B cell (primary cell): ENCODE data around the gene FHIT. TPM values are rescaled to one million over a fixed set of nuclear protein-coding genes. Genes with fewer than 3 reads are reported as not detected.

Source experiments
- ATAC-seq: fragments of 200-7000 bp; cut with Tn5 transposase; one replicate; pipeline ENCODE4 v1.10.0; 2021; ENCODE audit warnings: low read depth, mild to moderate bottlenecking, moderate number of reproducible peaks, moderate library complexity
- CTCF ChIA-PET: fragments of 350-600 bp; sonication (Branson Sonifier 250); formaldehyde crosslinking; loops from one replicate; lab custom pipeline; 2021; ENCODE audit warnings: antibody characterized with exemption, inconsistent platforms; lab: Charles Lee
- POLR2A ChIA-PET: fragments of 350-600 bp; sonication (Branson Sonifier 250); formaldehyde crosslinking; loops from one replicate; lab custom pipeline; 2021; ENCODE audit warnings: antibody characterized with exemption; lab: Charles Lee
- DNase-seq: peaks from one replicate; pipeline ENCODE4 v3.0.0; 2013
- H2AFZ ChIP-seq: 2 replicates; pipeline ENCODE4 v1.6.1; 2012; ENCODE audit warnings: mild to moderate bottlenecking, low read depth, low read length; ENCODE audit not compliant: insufficient read depth, poor library complexity, severe bottlenecking
- H3K27ac ChIP-seq, 2 donors: 1 replicate in 1 of 2; 2 replicates in 1 of 2; pipeline ENCODE4 v1.5.1; 2012 to 2013; ENCODE audit warnings: low read length in 2 of 2, mild to moderate bottlenecking in 2 of 2, moderate library complexity in 1 of 2
- H3K27me3 ChIP-seq, 4 experiments: fragments of 200-600 bp in 1 of 4; sonication (generic) in 1 of 4; replicated peaks in 1 of 4; 1 replicate in 2 of 4; 2 replicates in 2 of 4; pipeline versions ENCODE4 v1.6.1 to v1.7.0; 2013 to 2016; ENCODE audit warnings: low read length in 3 of 4, mild to moderate bottlenecking in 2 of 4, mixed read lengths in 1 of 4, moderate library complexity in 1 of 4; ENCODE audit not compliant: insufficient read depth in 4 of 4, control insufficient read depth in 3 of 4; ENCODE audit errors: control extremely low read depth in 1 of 4
- H3K36me3 ChIP-seq, 2 experiments: replicated peaks in 1 of 2; 1 replicate in 1 of 2; 2 replicates in 1 of 2; pipeline versions ENCODE4 v1.6.1 to v1.7.1; 2013; ENCODE audit warnings: low read length in 1 of 2; ENCODE audit not compliant: insufficient read depth in 2 of 2, control insufficient read depth in 1 of 2; ENCODE audit errors: control extremely low read depth in 1 of 2, extremely low read depth in 1 of 2
- H3K4me1 ChIP-seq, 2 donors: fragments of 200-600 bp in 1 of 2; sonication (generic) in 1 of 2; 1 replicate in 1 of 2; 2 replicates in 1 of 2; pipeline versions ENCODE4 v1.5.1 to v1.6.1; 2013 to 2017; ENCODE audit warnings: low read length in 2 of 2; ENCODE audit not compliant: control insufficient read depth in 2 of 2, insufficient read depth in 2 of 2
- H3K4me2 ChIP-seq: replicated peaks from 2 replicates; pipeline ENCODE3; 2012; ENCODE audit warnings: mild to moderate bottlenecking, low read depth, low read length; ENCODE audit not compliant: poor library complexity, severe bottlenecking
- H3K4me3 ChIP-seq, 5 experiments: fragments of 200-600 bp in 1 of 5; sonication (generic) in 1 of 5; 1 replicate in 3 of 5; 2 replicates in 2 of 5; pipeline versions ENCODE4 v1.5.1 to v1.7.0; 2011 to 2016; ENCODE audit warnings: low read length in 4 of 5, mild to moderate bottlenecking in 4 of 5, low read depth in 2 of 5, control low read depth in 1 of 5, moderate library complexity in 1 of 5; ENCODE audit not compliant: insufficient read depth in 1 of 5; ENCODE audit errors: control extremely low read depth in 1 of 5, extremely low read depth in 1 of 5
- H3K79me2 ChIP-seq: fragments of 200-600 bp; sonication (generic); one replicate; pipeline ENCODE4 v1.6.0; 2016; ENCODE audit warnings: low read length; ENCODE audit not compliant: control insufficient read depth, insufficient read depth
- H3K9ac ChIP-seq: fragments of 200-600 bp; sonication (generic); 2 replicates; pipeline ENCODE4 v1.6.1; 2017; ENCODE audit warnings: mild to moderate bottlenecking, low read length, moderate library complexity
- H3K9me3 ChIP-seq, 3 donors: one replicate each; pipeline versions ENCODE4 v1.6.1 to v1.7.1; 2013; ENCODE audit warnings: low read length in 2 of 3; ENCODE audit not compliant: control insufficient read depth in 2 of 3, insufficient read depth in 1 of 3; ENCODE audit errors: control extremely low read depth in 1 of 3
- H4K20me1 ChIP-seq: 2 replicates; pipeline ENCODE4 v1.6.0; 2012; ENCODE audit warnings: mild to moderate bottlenecking, low read length; ENCODE audit not compliant: insufficient read depth, control insufficient read depth, poor library complexity, severe bottlenecking
- H3K27ac Mint-ChIP-seq: one replicate; pipeline ENCODE4 v1.8.0; 2021; ENCODE audit warnings: mixed read lengths
- H3K27me3 Mint-ChIP-seq: one replicate; pipeline ENCODE4 v1.8.0; 2021; ENCODE audit warnings: mixed read lengths
- H3K4me1 Mint-ChIP-seq: one replicate; pipeline ENCODE4 v1.8.0; 2021; ENCODE audit warnings: mixed read lengths
- H3K4me3 Mint-ChIP-seq: one replicate; pipeline ENCODE4 v1.8.0; 2021; ENCODE audit warnings: mixed read lengths
- H3K9me3 Mint-ChIP-seq: one replicate; pipeline ENCODE4 v1.8.0; 2022; ENCODE audit warnings: mixed read lengths; ENCODE audit not compliant: insufficient read depth
- CTCF ChIP-seq: fragments of 200-600 bp; IDR thresholded peaks from one replicate; pipeline ENCODE4 v1.8.0; 2022; ENCODE audit warnings: antibody characterized with exemption, mild to moderate bottlenecking
- EZH2 ChIP-seq: IDR thresholded peaks from 2 replicates; pipeline ENCODE4 v1.6.1; 2012; ENCODE audit warnings: borderline replicate concordance, low read depth, mild to moderate bottlenecking, moderate library complexity, low read length; ENCODE audit not compliant: insufficient read depth, poor library complexity, severe bottlenecking
- WGBS: methylation state at CpG from one replicate; pipeline ENCODE4 v1.1.5; 2013; ENCODE audit warnings: missing lambda C conversion rate; ENCODE audit not compliant: insufficient coverage; 5-methylcytosine and 5-hydroxymethylcytosine counted together
- intact Hi-C: fragments of 100-400 bp; cut with micrococcal nuclease; formaldehyde crosslinking; loops from one replicate; pipeline ENCODE4 v1.10.0; 2022
- polyA plus RNA-seq: library from polyadenylated mRNA; depleted of rRNA; stranded (reverse); fragments of >200 nt; gene quantifications from 2 replicates; pipeline ENCODE4 v1.2.3, GENCODE V29; 2012
- total RNA-seq, 2 donors: library from RNA; stranded (reverse); fragments of 120-200 nt in 1 of 2; gene quantifications; 1 replicate in 1 of 2; 2 replicates in 1 of 2; pipeline versions ENCODE4 v1.2.3 to v1.2.4, GENCODE V29; 2013 to 2022

Gene FHIT
- total and polyA plus RNA-seq, 2 donors (not counting 1 experiment from before 2014, with no cell fraction given): 1.7 to 7.8 TPM

DNA sequence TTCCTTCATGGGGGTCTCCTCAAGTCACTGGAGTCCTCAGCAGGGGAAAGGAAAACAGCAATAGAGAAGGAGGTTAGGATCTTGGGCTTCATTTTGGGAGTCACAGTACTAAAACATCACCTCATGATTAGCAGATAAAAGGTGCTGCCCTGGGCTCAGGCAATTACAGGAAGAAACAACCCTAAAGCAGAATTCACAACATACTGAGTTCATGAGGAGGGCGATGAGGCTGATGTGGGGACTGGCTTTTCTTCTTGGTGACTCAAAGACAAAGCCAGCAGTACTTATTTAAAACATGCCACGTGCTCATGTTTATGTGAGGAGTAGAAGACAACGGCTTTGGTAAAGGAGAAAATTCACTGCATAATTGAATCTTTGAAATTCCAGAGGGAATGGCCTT, 1379.1 kb downstream of the FHIT start:
- TF ChIP-seq EZH2 (no peak), CTCF (no peak)
- POLR2A ChIA-PET: no interaction called here
- no peak overlapping the region for H3K4me2 ChIP-seq
- Mint-ChIP-seq H3K27ac (no peak overlapping the region), H3K27me3 (peaks cover 3% of the 10 kb centered on the region), H3K4me3 (no peak overlapping the region), H3K9me3 (peaks cover 2% of the 10 kb centered on the region), H3K4me1 (peaks cover 14% of the 10 kb centered on the region)
- no peaks in the 10 kb centered on the region for H3K36me3 ChIP-seq
- no peak overlapping the region for H3K27ac ChIP-seq
- CTCF ChIA-PET: interaction anchor here (1.0 kb wide), 1 partner anchor 13 kb away, joined by 3 read pairs; no protein-coding TSS in a partner anchor
- ATAC-seq (no peak), DNase-seq (no peak)
- H4K20me1 ChIP-seq: no peaks in the 10 kb centered on the region
- H3K27me3 ChIP-seq: no peaks in the 10 kb centered on the region
- no peaks in the 10 kb centered on the region for H3K79me2 ChIP-seq
- no peaks in the 10 kb centered on the region for H3K9me3 ChIP-seq
- no peak overlapping the region for H3K4me3 ChIP-seq
- WGBS: 100% methylated on average over 1 of the region's 3 CpGs
- H3K4me1 ChIP-seq: peaks cover 6% of the 10 kb centered on the region in 2 donors
- H2AFZ ChIP-seq: no peak overlapping the region
- no peak overlapping the region for H3K9ac ChIP-seq
- intact Hi-C loops: no loop called here

DNA sequence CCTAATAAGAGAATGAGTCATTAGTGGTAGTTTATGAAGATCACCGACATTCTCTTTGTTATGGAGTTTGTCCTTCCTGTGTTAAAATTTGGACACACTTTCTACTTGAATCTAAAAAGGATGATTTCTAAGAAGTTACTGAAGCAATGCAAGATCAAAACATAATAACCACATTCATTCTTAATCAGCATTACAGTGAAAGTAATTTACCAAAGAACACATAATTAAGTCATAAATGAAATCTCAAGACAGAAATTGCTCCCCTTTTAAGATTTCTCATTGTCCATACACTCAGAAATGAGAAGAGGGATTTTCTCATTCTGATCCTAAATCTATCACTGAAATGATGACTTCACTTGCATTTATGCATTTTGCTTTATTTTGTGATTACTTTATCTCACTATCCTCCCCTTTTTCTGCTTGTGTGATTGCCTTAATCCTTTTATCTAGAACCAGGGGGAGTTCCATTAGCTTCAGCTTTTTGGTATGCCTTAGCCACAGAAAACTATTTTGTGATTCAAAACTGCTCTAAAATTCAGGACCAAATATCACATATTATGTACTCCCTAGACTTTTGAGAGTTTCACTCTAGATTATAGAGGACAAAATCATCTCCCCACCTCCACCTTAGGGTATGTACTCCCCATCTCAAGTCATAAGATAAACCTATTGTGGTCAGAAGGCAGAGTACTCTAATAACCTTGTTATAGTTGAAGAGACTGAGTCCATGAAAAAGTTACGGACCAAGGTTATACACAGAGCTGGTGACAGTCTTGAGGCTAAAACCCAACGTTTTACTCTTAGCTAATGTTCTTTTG, 1383.9 kb downstream of the FHIT start:
- Histone ChIP-seq H3K4me1 (no peaks in the 10 kb centered on the region), H3K36me3 (no peaks in the 10 kb centered on the region), H3K9me3 (no peaks in the 10 kb centered on the region), H3K9ac (no peak overlapping the region), H3K4me2 (no peak overlapping the region), H4K20me1 (no peaks in the 10 kb centered on the region), H3K4me3 (no peak overlapping the region), H2AFZ (no peak overlapping the region), H3K27me3 (no peaks in the 10 kb centered on the region), H3K79me2 (no peaks in the 10 kb centered on the region), H3K27ac (no peak overlapping the region)
- DNase-seq: no peak
- TF ChIP-seq EZH2: no peak
- TF ChIP-seq CTCF: no peak
- Mint-ChIP-seq H3K4me1 (no peaks in the 10 kb centered on the region), H3K9me3 (peaks cover 2% of the 10 kb centered on the region), H3K27me3 (peaks cover 10% of the 10 kb centered on the region), H3K27ac (no peak overlapping the region), H3K4me3 (no peak overlapping the region)
- ChIA-PET CTCF (no interaction called here), POLR2A (no interaction called here)
- intact Hi-C loops: no loop called here
- ATAC-seq: no peak
- WGBS: no CpG with 5 or more reads among the region's 3 CpGs
